ENCODE measurements around the gene WIPF2. TPM values are rescaled to one million over a fixed set of nuclear protein-coding genes. Genes with fewer than 3 reads are reported as not detected.

Gene WIPF2
- total and polyA plus RNA-seq, 2 of the 8 experiments (the other 6 are each of a cell fraction or from before 2014, with no cell fraction given), result 6.9 to 25.3 TPM

- H3K9ac ChIP-seq (replicated peaks in 1 of 4; ENCODE audit: extremely low read depth in 1 of 4, low read depth in 3 of 4, low read length in 3 of 4), result no peak overlapping the region
- WGBS, 2 experiments (ENCODE audit: extremely low coverage in 1 of 2, insufficient coverage in 1 of 2, insufficient read length in 1 of 2, insufficient replicate concordance in 2 of 2, low coverage in 1 of 2, low lambda C conversion rate in 2 of 2, missing lambda C conversion rate in 1 of 2), result 81% methylated on average over 5 of the region's 5 CpGs; no CpG with 5 or more reads in 1 of the 2 experiments
Measured at GRCh38 chr17:40180694-40181093, 38.4 kb upstream of the WIPF2 start.

More at GRCh38 chr17:40180694-40181093, 38.4 kb upstream of the WIPF2 start:
- Histone ChIP-seq H3K14ac (ENCODE audit: insufficient read length) (no peak overlapping the region), H3K4ac (replicated peaks; ENCODE audit: insufficient read length, low read depth, low read length) (no peak overlapping the region), H3K18ac (ENCODE audit: extremely low read depth, low read length) (no peak overlapping the region), H4K20me1 (replicated peaks in 1 of 2; ENCODE audit: control insufficient read depth in 1 of 2, insufficient read depth in 2 of 2, low read length in 2 of 2) (peaks cover 0 to 19% of the 10 kb centered on the region in 2 experiments), H3K79me1 (ENCODE audit: low read depth, low read length) (no peaks in the 10 kb centered on the region), H2BK5ac (ENCODE audit: low read depth, low read length) (no peak overlapping the region), H4K91ac (replicated peaks; ENCODE audit: insufficient read length, low read length) (no peak overlapping the region), H3K4me3 (ENCODE audit: extremely low read depth in 1 of 4, insufficient read depth in 2 of 4, low read depth in 3 of 4, low read length in 4 of 4) (no peak overlapping the region), H2AFZ (ENCODE audit: low read length) (no peak overlapping the region), H2BK20ac (ENCODE audit: low read length) (no peak overlapping the region), H3K79me2 (ENCODE audit: control insufficient read depth in 1 of 2, insufficient read depth in 2 of 2, low read length in 2 of 2) (no peaks in the 10 kb centered on the region), H3K23ac (ENCODE audit: insufficient read length) (no peak overlapping the region), H2BK15ac (ENCODE audit: low read length) (no peak overlapping the region), H2BK12ac (ENCODE audit: low read depth, low read length) (no peak overlapping the region), H3K4me1 (replicated peaks in 1 of 4; ENCODE audit: control insufficient read depth in 3 of 4, insufficient read depth in 4 of 4, low read length in 3 of 4) (peaks cover 5 to 20% (median 15%) of the 10 kb centered on the region in 4 experiments; a peak in 6 of 7 replicates), H3K36me3 (ENCODE audit: control insufficient read depth in 2 of 4, insufficient read depth in 4 of 4, low read length in 3 of 4) (peaks cover 0 to 2% (median 0%) of the 10 kb centered on the region in 4 experiments; a peak in 1 of 8 replicates), H3K27ac (ENCODE audit: low read depth, low read length) (no peak overlapping the region), H3K4me2 (ENCODE audit: insufficient read depth in 1 of 2, low read depth in 2 of 2, low read length in 2 of 2) (no peak overlapping the region), H2BK120ac (replicated peaks; ENCODE audit: low read depth, low read length) (no peak overlapping the region), H4K8ac (ENCODE audit: extremely low read depth, insufficient read depth, low read length) (no peak overlapping the region), H3K27me3 (replicated peaks in 1 of 4; ENCODE audit: control insufficient read depth in 3 of 4, extremely low read depth in 1 of 4, insufficient read depth in 3 of 4, low read length in 3 of 4) (no peaks in the 10 kb centered on the region), H2AK5ac (ENCODE audit: low read depth, low read length) (no peak overlapping the region), H4K5ac (ENCODE audit: insufficient read length, low read depth, low read length) (no peak overlapping the region), H3K9me3 (ENCODE audit: insufficient read depth in 2 of 2, low read depth in 1 of 2, low read length in 1 of 2) (no peaks in the 10 kb centered on the region), H3K23me2 (ENCODE audit: low read depth, low read length) (peaks cover 2% of the 10 kb centered on the region; the same call in 1 of the 2 replicates), H3K56ac (replicated peaks; ENCODE audit: insufficient read length, low read depth, low read length) (no peak overlapping the region)
- ChIA-PET CTCF (ENCODE audit: partially characterized antibody) (interaction anchor here (1.2 to 7.3 kb wide), 3 partner anchors 11 to 22 kb away, joined by 4 to 59 read pairs (median 5); no protein-coding TSS in a partner anchor), POLR2A (ENCODE audit: partially characterized antibody) (interaction anchor here (1.0 to 9.1 kb wide), 4 partner anchors 11 to 107 kb away, joined by 3 to 105 read pairs (median 4); no protein-coding TSS in a partner anchor)
- no peak for DNase-seq (ENCODE audit: low read depth in 1 of 2, low spot score in 2 of 2)
- FAIRE-seq, result no peak
- TF ChIP-seq FOSL1 (IDR thresholded peaks at IDR 0.05; ENCODE audit: insufficient read depth, low read depth, low read length) (no peak), JUND (IDR thresholded peaks at IDR 0.05; ENCODE audit: low read length) (no peak), YY1 (IDR thresholded peaks at IDR 0.05; ENCODE audit: low read depth, low read length) (no peak), TAF1 (IDR thresholded peaks at IDR 0.05; ENCODE audit: low read depth, low read length) (no peak)
